Thoracic aorta (tissue), 2 donors: ENCODE measurements around the gene GNG8. TPM values are rescaled to one million over a fixed set of nuclear protein-coding genes. Genes with fewer than 3 reads are reported as not detected.

Experiments used
- ATAC-seq: fragments of 150-250 bp; one replicate; pipeline ENCODE4 v1.8.0; 2017; ENCODE audit warnings: low read depth; ENCODE audit not compliant: insufficient number of reproducible peaks, low FRiP score
- DNase-seq: peaks from one replicate; pipeline ENCODE4 v3.0.0-alpha.2; 2020; ENCODE audit warnings: low spot score
- H3K27ac ChIP-seq, 2 donors: fragments of 200-600 bp; sonication (generic); 1 replicate in 1 of 2; 2 replicates in 1 of 2; pipeline ENCODE4 v1.5.1; 2016; ENCODE audit warnings: mild to moderate bottlenecking in 2 of 2, moderate library complexity in 2 of 2
- H3K27me3 ChIP-seq: fragments of 200-600 bp; sonication (generic); replicated peaks from 2 replicates; pipeline ENCODE4 v1.6.0; 2016; ENCODE audit warnings: mild to moderate bottlenecking; ENCODE audit not compliant: insufficient read depth
- H3K36me3 ChIP-seq: fragments of 200-600 bp; sonication (generic); one replicate; pipeline ENCODE4 v1.5.1; 2016
- H3K4me1 ChIP-seq, 2 donors: fragments of 200-600 bp; sonication (generic); 1 replicate in 1 of 2; 2 replicates in 1 of 2; pipeline versions ENCODE4 v1.5.1 to v1.6.0; 2016; ENCODE audit warnings: low read depth in 2 of 2, mild to moderate bottlenecking in 1 of 2; ENCODE audit not compliant: control insufficient read depth in 1 of 2
- H3K4me3 ChIP-seq: fragments of 200-600 bp; sonication (generic); 2 replicates; pipeline ENCODE4 v1.5.1; 2016; ENCODE audit warnings: mild to moderate bottlenecking
- H3K9me3 ChIP-seq: fragments of 200-600 bp; sonication (generic); 2 replicates; pipeline ENCODE4 v1.5.1; 2016
- CTCF ChIP-seq: fragments of 200-600 bp; sonication (generic); IDR thresholded peaks from one replicate; pipeline ENCODE4 v1.5.1; 2019; ENCODE audit warnings: antibody characterized with exemption
- total RNA-seq, 2 donors: library from RNA; depleted of rRNA; stranded (reverse); fragments of >200 nt; gene quantifications; one replicate each; pipeline versions ENCODE4 v1.1.0 to v1.2.3, GENCODE V29; 2016

The GNG8 gene
- total RNA-seq, 2 donors from 2014 or later = not detected

- H3K27ac ChIP-seq = peak overlapping the region in 1 of 2 donors; percentile 79
- peaks cover 24 to 56% of the 10 kb centered on the region in 2 donors for H3K4me1 ChIP-seq
- no peak for TF ChIP-seq CTCF
- DNase-seq (no peak), ATAC-seq (no peak)
- H3K27me3 ChIP-seq = no peaks in the 10 kb centered on the region
- no peak overlapping the region for H3K4me3 ChIP-seq
- peaks cover 20% of the 10 kb centered on the region for H3K36me3 ChIP-seq
- H3K9me3 ChIP-seq = no peaks in the 10 kb centered on the region
Observed at GRCh38 chr19:46648961-46649960, 13.3 kb upstream of the GNG8 start.

GRCh38 chr19:46648060-46648960 is 12.3 kb upstream of the GNG8 start:
- ATAC-seq (no peak), DNase-seq (no peak)
- no peak overlapping the region for H3K4me3 ChIP-seq
- peaks cover 20% of the 10 kb centered on the region for H3K36me3 ChIP-seq
- peaks cover 22 to 58% of the 10 kb centered on the region in 2 donors for H3K4me1 ChIP-seq
- H3K27ac ChIP-seq = peak overlapping the region; percentile 17 to 79
- no peak for TF ChIP-seq CTCF
- H3K27me3 ChIP-seq = no peaks in the 10 kb centered on the region
- no peaks in the 10 kb centered on the region for H3K9me3 ChIP-seq

- Histone ChIP-seq H3K27me3 (no peaks in the 10 kb centered on the region), H3K9me3 (no peaks in the 10 kb centered on the region), H3K36me3 (peaks cover 10% of the 10 kb centered on the region), H3K4me3 (no peak overlapping the region), H3K4me1 (peaks cover 23 to 51% of the 10 kb centered on the region in 2 donors), H3K27ac (peak overlapping the region; percentile 58 to 93)
- no peak for ATAC-seq
- no peak for DNase-seq
- TF ChIP-seq CTCF = no peak
Observed at GRCh38 chr19:46646402-46646801, 10.4 kb upstream of the GNG8 start.

- DNase-seq (no peak), ATAC-seq (peak; percentile 66)
- Histone ChIP-seq H3K27ac (peak overlapping the region; percentile 58 to 93), H3K4me3 (peak overlapping the region; percentile 33), H3K4me1 (peaks cover 23 to 65% of the 10 kb centered on the region in 2 donors), H3K9me3 (no peaks in the 10 kb centered on the region), H3K36me3 (peaks cover 6% of the 10 kb centered on the region), H3K27me3 (no peaks in the 10 kb centered on the region)
- no peak for TF ChIP-seq CTCF
Observed at GRCh38 chr19:46644720-46645119, 8.7 kb upstream of the GNG8 start.

- peak overlapping the region; percentile 88 to 90 for H3K27ac ChIP-seq
- no peaks in the 10 kb centered on the region for H3K36me3 ChIP-seq
- no peak for DNase-seq
- no peaks in the 10 kb centered on the region for H3K27me3 ChIP-seq
- TF ChIP-seq CTCF = no peak
- peaks cover 16 to 66% of the 10 kb centered on the region in 2 donors for H3K4me1 ChIP-seq
- no peaks in the 10 kb centered on the region for H3K9me3 ChIP-seq
- no peak for ATAC-seq
- no peak overlapping the region for H3K4me3 ChIP-seq
Observed at GRCh38 chr19:46640656-46641055, 4.7 kb upstream of the GNG8 start.
